ENCODE data around the gene REEP2.

GRCh38 chr5:138449501-138450239, 10.8 kb downstream of the REEP2 start:
- no peak for TF ChIP-seq POLR2A (IDR thresholded peaks at IDR 0.05)
- TF ChIP-seq CTCF (IDR thresholded peaks at IDR 0.05): peak; percentile 70 to 97 (median 95)

All from thyroid gland (tissue), 4 donors.